Activated naive CD4-positive, alpha-beta T cell treated with anti-CD3 and anti-CD28 coated beads, Interleukin-2, amount 50 U/mL, for 24 hours (primary cell): ENCODE results near the gene KIF26A.

Experiments
- H3K27ac Mint-ChIP-seq: one replicate; pipeline ENCODE4 v1.8.0; 2021; ENCODE audit warnings: mild to moderate bottlenecking, mixed read lengths
- H3K27me3 Mint-ChIP-seq: one replicate; pipeline ENCODE4 v1.8.0; 2021; ENCODE audit warnings: mixed read lengths
- H3K36me3 Mint-ChIP-seq: one replicate; pipeline ENCODE4 v1.8.0; 2021; ENCODE audit warnings: mixed read lengths
- H3K4me1 Mint-ChIP-seq: one replicate; pipeline ENCODE4 v1.8.0; 2021; ENCODE audit warnings: mixed read lengths
- H3K4me3 Mint-ChIP-seq: one replicate; pipeline ENCODE4 v1.8.0; 2021; ENCODE audit warnings: mild to moderate bottlenecking, mixed read lengths
- H3K9me3 Mint-ChIP-seq: one replicate; pipeline ENCODE4 v1.8.0; 2021; ENCODE audit warnings: mixed read lengths

Gene KIF26A

GRCh38 chr14:104131968-104132732 is 6.2 kb upstream of the KIF26A start:
- H3K4me3 Mint-ChIP-seq = no peak overlapping the region
- peaks cover 2% of the 10 kb centered on the region for H3K36me3 Mint-ChIP-seq
- H3K9me3 Mint-ChIP-seq = peaks cover 10% of the 10 kb centered on the region
- H3K27ac Mint-ChIP-seq = no peak overlapping the region
- H3K27me3 Mint-ChIP-seq = peaks cover 35% of the 10 kb centered on the region
- H3K4me1 Mint-ChIP-seq = peaks cover 5% of the 10 kb centered on the region

GRCh38 chr14:104132981-104133380 is 5.4 kb upstream of the KIF26A start:
- Mint-ChIP-seq H3K36me3 (peaks cover 2% of the 10 kb centered on the region), H3K27me3 (peaks cover 32% of the 10 kb centered on the region), H3K9me3 (peaks cover 10% of the 10 kb centered on the region), H3K27ac (no peak overlapping the region), H3K4me1 (peaks cover 5% of the 10 kb centered on the region), H3K4me3 (no peak overlapping the region)

- H3K4me1 Mint-ChIP-seq = peaks cover 5% of the 10 kb centered on the region
- no peak overlapping the region for H3K4me3 Mint-ChIP-seq
- H3K27ac Mint-ChIP-seq = no peak overlapping the region
- peaks cover 32% of the 10 kb centered on the region for H3K27me3 Mint-ChIP-seq
- H3K9me3 Mint-ChIP-seq = peaks cover 10% of the 10 kb centered on the region
- H3K36me3 Mint-ChIP-seq = peaks cover 2% of the 10 kb centered on the region
Observed at GRCh38 chr14:104133496-104133895, 4.9 kb upstream of the KIF26A start.

- Mint-ChIP-seq H3K4me1 (peaks cover 5% of the 10 kb centered on the region), H3K27ac (no peak overlapping the region), H3K9me3 (peaks cover 8% of the 10 kb centered on the region), H3K27me3 (peaks cover 29% of the 10 kb centered on the region), H3K4me3 (no peak overlapping the region), H3K36me3 (peaks cover 2% of the 10 kb centered on the region)
Observed at GRCh38 chr14:104134061-104134965, 4.1 kb upstream of the KIF26A start.

- no peak overlapping the region for H3K27ac Mint-ChIP-seq
- peak overlapping the region; percentile 13 for H3K4me3 Mint-ChIP-seq
- no peaks in the 10 kb centered on the region for H3K9me3 Mint-ChIP-seq
- peaks cover 26% of the 10 kb centered on the region for H3K27me3 Mint-ChIP-seq
- H3K4me1 Mint-ChIP-seq = peaks cover 5% of the 10 kb centered on the region
- H3K36me3 Mint-ChIP-seq = no peaks in the 10 kb centered on the region
Observed at GRCh38 chr14:104135121-104135903, 3.1 kb upstream of the KIF26A start.

- Mint-ChIP-seq H3K9me3 (no peaks in the 10 kb centered on the region), H3K4me1 (peaks cover 5% of the 10 kb centered on the region), H3K27ac (no peak overlapping the region), H3K36me3 (no peaks in the 10 kb centered on the region), H3K4me3 (no peak overlapping the region), H3K27me3 (peaks cover 24% of the 10 kb centered on the region)
Observed at GRCh38 chr14:104135904-104136471, 2.4 kb upstream of the KIF26A start.

GRCh38 chr14:104136472-104137296 is 1.7 kb upstream of the KIF26A start:
- Mint-ChIP-seq H3K4me3 (peak overlapping the region; percentile 61), H3K36me3 (no peaks in the 10 kb centered on the region), H3K9me3 (no peaks in the 10 kb centered on the region)

GRCh38 chr14:104137297-104138097 is 890 bp upstream of the KIF26A start:
- Mint-ChIP-seq H3K9me3 (no peaks in the 10 kb centered on the region), H3K4me3 (peak overlapping the region; percentile 67), H3K27me3 (peaks cover 15% of the 10 kb centered on the region), H3K36me3 (no peaks in the 10 kb centered on the region), H3K27ac (no peak overlapping the region), H3K4me1 (peaks cover 5% of the 10 kb centered on the region)

More at GRCh38 chr14:104136472-104137296, 1.7 kb upstream of the KIF26A start:
- H3K27me3 Mint-ChIP-seq = peaks cover 21% of the 10 kb centered on the region
- peaks cover 5% of the 10 kb centered on the region for H3K4me1 Mint-ChIP-seq
- no peak overlapping the region for H3K27ac Mint-ChIP-seq

GRCh38 chr14:104138718-104139459 is 502 bp downstream of the KIF26A start:
- Mint-ChIP-seq H3K9me3 (no peaks in the 10 kb centered on the region), H3K27ac (no peak overlapping the region), H3K4me3 (no peak overlapping the region), H3K27me3 (peaks cover 12% of the 10 kb centered on the region), H3K36me3 (no peaks in the 10 kb centered on the region), H3K4me1 (peaks cover 5% of the 10 kb centered on the region)

- Mint-ChIP-seq H3K4me3 (no peak overlapping the region), H3K27me3 (peaks cover 12% of the 10 kb centered on the region)
Observed at GRCh38 chr14:104139460-104140212, 1.2 kb downstream of the KIF26A start.

GRCh38 chr14:104140213-104140462 is 1.8 kb downstream of the KIF26A start:
- H3K4me1 Mint-ChIP-seq = peaks cover 5% of the 10 kb centered on the region
- peaks cover 9% of the 10 kb centered on the region for H3K27me3 Mint-ChIP-seq
- no peaks in the 10 kb centered on the region for H3K9me3 Mint-ChIP-seq
- H3K4me3 Mint-ChIP-seq = no peak overlapping the region
- H3K27ac Mint-ChIP-seq = no peak overlapping the region
- H3K36me3 Mint-ChIP-seq = no peaks in the 10 kb centered on the region

More at GRCh38 chr14:104139460-104140212, 1.2 kb downstream of the KIF26A start:
- Mint-ChIP-seq H3K27ac (no peak overlapping the region), H3K36me3 (no peaks in the 10 kb centered on the region), H3K9me3 (no peaks in the 10 kb centered on the region), H3K4me1 (peaks cover 5% of the 10 kb centered on the region)

GRCh38 chr14:104140463-104141331 is 2.3 kb downstream of the KIF26A start:
- Mint-ChIP-seq H3K27me3 (peaks cover 5% of the 10 kb centered on the region), H3K9me3 (no peaks in the 10 kb centered on the region), H3K4me3 (no peak overlapping the region), H3K4me1 (peaks cover 5% of the 10 kb centered on the region), H3K27ac (no peak overlapping the region), H3K36me3 (no peaks in the 10 kb centered on the region)
